ENCODE results near the gene EYS. TPM values are rescaled to one million over a fixed set of nuclear protein-coding genes. Genes with fewer than 3 reads are reported as not detected.

EYS gene
- total RNA-seq, 1 experiment from 2014 or later, result not detected

- Histone ChIP-seq H2AFZ (ENCODE audit: low read length) (no peak overlapping the region), H3K9me3 (ENCODE audit: control insufficient read depth, low read depth, low read length) (no peaks in the 10 kb centered on the region), H4K5ac (ENCODE audit: insufficient read length, low read depth, low read length) (no peak overlapping the region), H4K91ac (ENCODE audit: insufficient read length, low read depth, low read length) (no peak overlapping the region), H2BK5ac (ENCODE audit: insufficient read length, low read length) (no peak overlapping the region), H3K23ac (ENCODE audit: insufficient read length, low read depth, low read length) (no peak overlapping the region), H3K14ac (ENCODE audit: insufficient read depth, low read length) (no peak overlapping the region), H3K9ac (ENCODE audit: extremely low read depth, insufficient read length, low read length) (no peak overlapping the region), H3K4me1 (ENCODE audit: insufficient read depth, low read length) (no peaks in the 10 kb centered on the region), H3K23me2 (ENCODE audit: insufficient read length, low read depth, low read length, poor library complexity, severe bottlenecking) (no peaks in the 10 kb centered on the region), H3T11ph (ENCODE audit: low read length) (no peak overlapping the region), H4K8ac (replicated peaks; ENCODE audit: insufficient read length, low read depth, low read length) (no peak overlapping the region), H3K18ac (ENCODE audit: insufficient read length, low read depth, low read length) (no peak overlapping the region), H2AK5ac (ENCODE audit: insufficient read length, low read length) (no peak overlapping the region), H2BK15ac (ENCODE audit: low read depth, low read length) (no peak overlapping the region), H3K27me3 (ENCODE audit: insufficient read depth, low read length) (no peaks in the 10 kb centered on the region), H3K27ac (ENCODE audit: insufficient read length, low read depth, low read length) (no peak overlapping the region), H4K20me1 (ENCODE audit: control insufficient read depth, insufficient read depth, insufficient read length) (no peaks in the 10 kb centered on the region), H2BK20ac (ENCODE audit: low read depth, low read length, poor library complexity, severe bottlenecking) (no peak overlapping the region), H3K56ac (ENCODE audit: insufficient read length, low read depth, low read length) (no peak overlapping the region), H3K4me2 (ENCODE audit: insufficient read depth, insufficient read length, low read length) (no peak overlapping the region), H2BK12ac (ENCODE audit: insufficient read length, low read depth, low read length) (no peak overlapping the region), H3K4ac (ENCODE audit: low read depth, low read length) (no peak overlapping the region), H2BK120ac (ENCODE audit: low read depth, low read length, poor library complexity, severe bottlenecking) (no peak overlapping the region), H3K79me2 (ENCODE audit: insufficient read depth, low read length) (no peaks in the 10 kb centered on the region), H3K79me1 (ENCODE audit: insufficient read depth, low read depth, low read length, poor library complexity, severe bottlenecking) (no peaks in the 10 kb centered on the region)
- DNase-seq, result no peak
- Mint-ChIP-seq H3K9me3 (no peaks in the 10 kb centered on the region), H3K27ac (no peak overlapping the region), H3K27me3 (ENCODE audit: low read depth) (no peaks in the 10 kb centered on the region; the same call in 1 of the 2 replicates), H3K4me1 (no peaks in the 10 kb centered on the region), H3K4me3 (no peak overlapping the region), H3K36me3 (ENCODE audit: insufficient read depth in 1 of 3, low read depth in 3 of 3) (no peaks in the 10 kb centered on the region)
- TF ChIP-seq, protein P1, sequence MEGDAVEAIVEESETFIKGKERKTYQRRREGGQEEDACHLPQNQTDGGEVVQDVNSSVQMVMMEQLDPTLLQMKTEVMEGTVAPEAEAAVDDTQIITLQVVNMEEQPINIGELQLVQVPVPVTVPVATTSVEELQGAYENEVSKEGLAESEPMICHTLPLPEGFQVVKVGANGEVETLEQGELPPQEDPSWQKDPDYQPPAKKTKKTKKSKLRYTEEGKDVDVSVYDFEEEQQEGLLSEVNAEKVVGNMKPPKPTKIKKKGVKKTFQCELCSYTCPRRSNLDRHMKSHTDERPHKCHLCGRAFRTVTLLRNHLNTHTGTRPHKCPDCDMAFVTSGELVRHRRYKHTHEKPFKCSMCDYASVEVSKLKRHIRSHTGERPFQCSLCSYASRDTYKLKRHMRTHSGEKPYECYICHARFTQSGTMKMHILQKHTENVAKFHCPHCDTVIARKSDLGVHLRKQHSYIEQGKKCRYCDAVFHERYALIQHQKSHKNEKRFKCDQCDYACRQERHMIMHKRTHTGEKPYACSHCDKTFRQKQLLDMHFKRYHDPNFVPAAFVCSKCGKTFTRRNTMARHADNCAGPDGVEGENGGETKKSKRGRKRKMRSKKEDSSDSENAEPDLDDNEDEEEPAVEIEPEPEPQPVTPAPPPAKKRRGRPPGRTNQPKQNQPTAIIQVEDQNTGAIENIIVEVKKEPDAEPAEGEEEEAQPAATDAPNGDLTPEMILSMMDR (conservative IDR thresholded peaks at IDR 0.05), result no peak
Observed at GRCh38 chr6:63797721-63798120, 1909.3 kb downstream of the EYS start.
